COLO829 (cell line): Measurements from ENCODE around the gene LRRC37A.
"Not testable (repeated sequence)": the region's sequence is repeated elsewhere in the genome, so short reads cannot be mapped to it uniquely, and the experiment has no call there.

Source experiments
- DNase-seq: peaks from one replicate; pipeline ENCODE4 v3.0.0; 2012; ENCODE audit warnings: low spot score

The LRRC37A gene

GRCh38 chr17:46287587-46287986, 7.3 kb upstream of the LRRC37A start:
- DNase-seq, result not testable (repeated sequence)

- DNase-seq, result not testable (repeated sequence)
These were observed 3.9 kb upstream of the LRRC37A start for GRCh38 chr17:46290906-46291546.

- DNase-seq, result not testable (repeated sequence)
These were observed 3.3 kb upstream of the LRRC37A start for GRCh38 chr17:46291618-46292017.

- DNase-seq, result not testable (repeated sequence)
These were observed 46.3 kb downstream of the LRRC37A start for GRCh38 chr17:46341220-46341619.

GRCh38 chr17:46342131-46342530, 47.2 kb downstream of the LRRC37A start:
- DNase-seq, result not testable (repeated sequence)

- not testable (repeated sequence) for DNase-seq
These were observed 53.4 kb downstream of the LRRC37A start for GRCh38 chr17:46348345-46348744.

- DNase-seq, result not testable (repeated sequence)
These were observed 54.1 kb downstream of the LRRC37A start for GRCh38 chr17:46349060-46349459.

- DNase-seq, result not testable (repeated sequence)
These were observed 58.9 kb downstream of the LRRC37A start for GRCh38 chr17:46353856-46354255.

GRCh38 chr17:46361145-46361735, 66.3 kb downstream of the LRRC37A start:
- DNase-seq, result not testable (repeated sequence)

GRCh38 chr17:46361755-46362154, 66.8 kb downstream of the LRRC37A start, which contains the start of gene ARL17B:
TSS of gene ARL17B (minus strand) at chr17:46361766. CDS start at chr17:46358397, 3,369 bp downstream.
- DNase-seq, result not testable (repeated sequence)

GRCh38 chr17:46367520-46367919, 72.6 kb downstream of the LRRC37A start:
- not testable (repeated sequence) for DNase-seq

GRCh38 chr17:46372236-46373229, 77.6 kb downstream of the LRRC37A start:
- not testable (repeated sequence) for DNase-seq

GRCh38 chr17:46373418-46373817, 78.5 kb downstream of the LRRC37A start:
- DNase-seq, result not testable (repeated sequence)

GRCh38 chr17:46383118-46383517, 88.2 kb downstream of the LRRC37A start:
- DNase-seq, result not testable (repeated sequence)

- not testable (repeated sequence) for DNase-seq
These were observed 90.6 kb downstream of the LRRC37A start for GRCh38 chr17:46385491-46385890.
